Urinary bladder (tissue), 4 donors: ENCODE measurements around the gene TRIM73. TPM values are rescaled to one million over a fixed set of nuclear protein-coding genes. Genes with fewer than 3 reads are reported as not detected.
"Not testable (repeated sequence)": the region's sequence is repeated elsewhere in the genome, so short reads cannot be mapped to it uniquely, and the experiment has no call there.

Experiments
- DNase-seq: peaks from one replicate; pipeline ENCODE4 v3.0.0-alpha.2; 2015; ENCODE audit errors: extremely low spot score
- H3K27ac ChIP-seq: one replicate; pipeline ENCODE4 v1.5.1; 2013; ENCODE audit warnings: low read depth, mild to moderate bottlenecking, moderate library complexity
- H3K36me3 ChIP-seq: one replicate; pipeline ENCODE4 v1.6.1; 2013; ENCODE audit warnings: mild to moderate bottlenecking, moderate library complexity; ENCODE audit not compliant: insufficient read depth
- H3K4me1 ChIP-seq: one replicate; pipeline ENCODE4 v1.6.1; 2013; ENCODE audit warnings: mild to moderate bottlenecking, moderate library complexity; ENCODE audit not compliant: insufficient read depth
- H3K4me3 ChIP-seq: one replicate; pipeline ENCODE4 v1.5.1; 2013; ENCODE audit warnings: low read depth, low read length
- WGBS: extraction: QIAGEN DNeasy Blood & Tissue Kit; methylation state at CpG from one replicate; pipeline ENCODE4 v1.1.7; 2013; 5-methylcytosine and 5-hydroxymethylcytosine counted together
- polyA plus RNA-seq: library from polyadenylated mRNA; stranded (reverse); fragments of 200-250 nt; gene quantifications from one replicate; pipeline ENCODE4 v1.2.3, GENCODE V29; 2013
- total RNA-seq: library from RNA; depleted of rRNA; stranded (reverse); fragments of >200 nt; gene quantifications from one replicate; pipeline ENCODE4 v1.2.3, GENCODE V29; 2014
- donor health status: healthy with polysubstance abuse.
- donor health status: healthy.

Gene TRIM73
- total and polyA plus RNA-seq, 2 donors: 3.1 to 3.8 TPM

DNA sequence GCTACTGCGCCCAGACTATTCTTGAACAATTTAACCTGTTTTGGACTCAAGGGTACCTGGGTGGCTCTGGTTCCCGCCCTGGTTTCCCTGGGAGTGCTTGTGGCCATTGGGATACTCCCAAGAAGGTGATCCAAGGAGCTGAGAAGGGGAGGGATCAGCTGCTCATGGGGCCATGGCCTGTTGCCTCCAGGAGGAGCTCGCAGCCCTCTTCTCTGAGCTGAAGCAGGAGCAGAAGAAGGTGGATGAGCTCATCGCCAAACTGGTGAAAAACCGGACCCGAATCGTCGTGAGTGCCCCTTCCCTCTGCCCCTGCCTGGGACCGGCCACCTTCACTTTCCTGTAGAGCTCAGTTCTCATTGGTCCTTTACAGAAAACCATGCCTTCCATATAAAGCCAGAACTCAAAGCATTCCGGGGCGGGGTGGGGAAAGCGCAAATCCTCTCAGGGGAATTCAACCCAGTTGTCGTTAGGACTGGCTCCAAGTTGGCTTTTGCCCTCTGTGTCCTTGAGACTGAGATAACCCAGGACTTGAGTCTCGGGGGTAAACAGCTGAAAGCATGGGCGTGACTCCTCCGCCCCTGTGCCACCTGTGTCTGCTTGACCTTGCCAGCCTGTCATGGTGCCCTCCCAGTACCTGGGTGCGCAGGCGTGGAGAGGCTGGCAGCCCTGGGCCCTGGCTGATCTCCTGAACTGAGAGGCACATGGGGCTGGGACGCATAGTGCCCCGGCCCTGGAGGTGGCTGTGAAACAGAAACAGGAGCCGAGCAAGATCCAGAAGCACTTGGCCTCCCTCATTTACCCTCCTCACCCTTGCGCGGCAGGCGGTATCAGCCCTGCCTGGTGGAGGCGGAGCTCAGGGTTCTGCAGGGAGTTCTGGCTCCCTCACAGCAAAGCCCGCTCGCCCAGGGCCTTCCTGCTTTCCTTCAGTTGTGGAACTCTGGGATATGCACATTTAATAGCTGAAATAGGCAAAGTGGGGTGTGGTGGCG is 8.3 kb downstream of the TRIM73 start:
- WGBS: no CpG with 5 or more reads among the region's 28 CpGs
- not testable (repeated sequence) for H3K27ac ChIP-seq, H3K36me3 ChIP-seq, DNase-seq, H3K4me1 ChIP-seq, H3K4me3 ChIP-seq

DNA sequence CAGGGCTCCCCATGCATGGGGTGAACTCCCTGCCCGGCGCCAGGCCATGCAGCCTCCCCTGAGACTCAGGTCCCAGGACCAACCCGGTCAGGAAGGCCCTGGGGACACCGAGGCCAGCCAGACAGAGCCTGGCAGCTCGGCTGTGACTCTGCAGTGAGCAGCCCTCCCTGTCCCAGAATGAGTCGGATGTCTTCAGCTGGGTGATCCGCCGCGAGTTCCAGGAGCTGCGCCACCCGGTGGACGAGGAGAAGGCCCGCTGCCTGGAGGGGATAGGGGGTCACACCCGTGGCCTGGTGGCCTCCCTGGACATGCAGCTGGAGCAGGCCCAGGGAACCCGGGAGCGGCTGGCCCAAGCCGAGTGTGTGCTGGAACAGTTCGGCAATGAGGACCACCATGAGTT is 9.2 kb downstream of the TRIM73 start:
- 65% methylated on average over 4 of the region's 18 CpGs for WGBS
- H3K27ac ChIP-seq, H3K36me3 ChIP-seq, H3K4me3 ChIP-seq, H3K4me1 ChIP-seq, DNase-seq: not testable (repeated sequence)

DNA sequence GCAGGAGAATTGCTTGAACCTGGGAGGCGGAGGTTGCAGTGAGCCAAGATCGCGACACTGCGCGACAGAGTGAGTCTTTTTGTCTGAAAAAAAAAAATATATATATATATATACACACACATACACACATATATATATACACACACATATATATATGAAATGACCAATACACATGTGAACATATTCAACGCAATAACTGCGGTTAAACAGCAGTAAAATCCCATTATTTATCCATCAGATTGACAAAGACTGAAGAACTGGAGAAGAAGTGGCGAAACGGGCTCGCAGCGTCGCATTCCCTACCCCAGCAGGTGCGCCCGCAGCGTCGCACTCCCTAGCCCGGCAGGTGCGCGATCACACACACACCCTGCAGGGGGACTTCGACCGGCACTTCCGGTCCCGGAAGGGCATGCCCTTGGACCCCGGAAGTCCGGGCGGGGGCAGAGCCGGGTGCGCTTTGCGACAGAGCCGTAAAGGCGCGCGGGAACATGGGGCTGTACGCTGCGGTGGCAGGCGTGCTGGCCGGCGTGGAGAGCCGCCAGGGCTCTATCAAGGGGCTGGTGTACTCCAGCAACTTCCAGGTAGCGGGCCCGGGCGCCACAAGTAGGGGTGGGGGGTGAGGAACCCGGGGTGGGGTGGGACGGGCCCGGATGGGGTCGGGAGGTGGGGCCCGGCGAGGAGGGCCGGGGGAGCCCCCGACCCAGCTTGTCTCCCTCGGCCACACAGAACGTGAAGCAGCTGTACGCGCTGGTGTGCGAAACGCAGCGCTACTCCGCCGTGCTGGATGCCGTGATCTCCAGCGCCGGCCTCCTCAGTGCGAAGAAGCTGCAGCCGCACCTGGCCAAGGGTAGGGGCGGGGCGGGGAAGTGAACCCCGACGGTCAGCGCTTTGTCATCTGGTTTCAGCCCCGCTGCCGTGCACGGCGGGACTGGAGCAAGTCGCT is 14.7 kb downstream of the TRIM73 start:
- H3K4me3 ChIP-seq: peak overlapping the region; percentile 33
- WGBS: 25% methylated on average over 10 of the region's 74 CpGs
- H3K4me1 ChIP-seq, DNase-seq, H3K27ac ChIP-seq, H3K36me3 ChIP-seq: not testable (repeated sequence)

DNA sequence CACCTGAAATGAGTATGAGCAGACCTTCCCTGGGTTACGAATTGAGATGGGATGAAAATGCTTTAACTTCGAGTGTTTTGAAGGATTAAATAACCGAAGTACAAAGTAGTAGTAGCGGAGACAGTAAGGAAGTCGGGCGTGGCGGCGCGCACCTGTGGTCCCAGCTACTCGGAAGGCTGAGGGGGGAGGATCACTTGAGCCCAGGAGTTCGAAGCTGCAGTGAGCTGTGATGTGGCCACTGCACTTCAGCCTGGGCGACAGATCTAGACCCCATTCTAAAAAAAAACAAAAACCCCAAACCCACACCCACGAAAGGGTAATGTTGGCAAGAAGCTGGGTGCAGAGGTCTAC is 15.4 kb downstream of the TRIM73 start:
- not testable (repeated sequence) for H3K4me3 ChIP-seq, H3K36me3 ChIP-seq, DNase-seq, H3K27ac ChIP-seq, H3K4me1 ChIP-seq
- no CpG with 5 or more reads among the region's 13 CpGs for WGBS

DNA sequence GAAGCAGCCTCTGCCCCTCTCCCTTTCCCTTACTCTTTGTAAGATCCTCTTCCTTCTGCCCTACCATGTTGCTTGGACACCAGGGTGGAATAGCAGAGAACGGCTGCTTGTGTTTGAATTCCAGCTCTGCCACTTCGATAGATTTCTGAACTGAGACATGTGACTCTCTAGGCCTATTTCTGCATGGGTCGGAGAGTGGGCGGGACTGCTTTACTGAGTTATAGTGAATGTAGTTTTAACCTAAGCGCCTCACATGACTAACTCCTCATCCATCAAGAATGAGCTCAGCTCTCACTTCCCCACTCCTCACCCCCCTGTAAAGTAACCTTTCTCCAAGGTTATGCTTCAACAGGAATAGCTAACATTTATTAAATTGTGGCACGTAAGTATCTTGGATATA is 18.8 kb downstream of the TRIM73 start:
- not testable (repeated sequence) for DNase-seq, H3K4me1 ChIP-seq, H3K36me3 ChIP-seq, H3K4me3 ChIP-seq, H3K27ac ChIP-seq
- WGBS: 80% methylated on average over 5 of the region's 6 CpGs

DNA sequence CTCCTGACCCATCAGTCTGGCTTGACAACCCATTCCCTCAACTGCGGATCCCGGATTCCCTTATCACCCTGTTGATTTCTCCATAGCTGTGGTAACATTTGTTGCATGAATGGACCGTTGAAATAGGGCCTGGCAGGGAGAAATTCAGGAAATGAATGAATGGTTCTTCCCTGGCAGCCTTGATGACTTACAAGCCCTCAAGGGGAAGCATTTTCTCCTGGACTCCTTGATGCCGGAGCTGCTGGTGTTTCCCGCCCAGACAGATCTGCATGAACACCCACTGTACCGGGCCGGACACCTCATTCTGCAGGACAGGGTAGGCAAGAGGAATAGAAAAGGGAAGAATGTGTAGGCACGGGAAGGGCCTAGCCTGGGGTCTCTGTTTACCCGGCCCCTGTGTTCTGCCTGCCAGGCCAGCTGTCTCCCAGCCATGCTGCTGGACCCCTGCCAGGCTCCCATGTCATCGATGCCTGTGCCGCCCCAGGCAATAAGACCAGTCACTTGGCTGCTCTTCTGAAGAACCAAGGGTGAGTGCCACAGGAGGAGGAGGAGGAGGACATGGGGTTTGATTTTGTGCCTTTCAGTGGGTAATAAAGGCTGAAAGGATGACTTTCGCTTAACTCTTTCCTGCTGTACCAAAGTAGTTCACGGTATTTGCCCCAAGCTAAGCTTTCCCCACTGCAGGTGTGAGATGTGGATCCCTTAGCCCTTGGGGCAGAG is 19.4 kb downstream of the TRIM73 start:
- not testable (repeated sequence) for H3K4me3 ChIP-seq, DNase-seq, H3K36me3 ChIP-seq, H3K4me1 ChIP-seq, H3K27ac ChIP-seq
- WGBS: 66% methylated on average over 12 of the region's 13 CpGs

DNA sequence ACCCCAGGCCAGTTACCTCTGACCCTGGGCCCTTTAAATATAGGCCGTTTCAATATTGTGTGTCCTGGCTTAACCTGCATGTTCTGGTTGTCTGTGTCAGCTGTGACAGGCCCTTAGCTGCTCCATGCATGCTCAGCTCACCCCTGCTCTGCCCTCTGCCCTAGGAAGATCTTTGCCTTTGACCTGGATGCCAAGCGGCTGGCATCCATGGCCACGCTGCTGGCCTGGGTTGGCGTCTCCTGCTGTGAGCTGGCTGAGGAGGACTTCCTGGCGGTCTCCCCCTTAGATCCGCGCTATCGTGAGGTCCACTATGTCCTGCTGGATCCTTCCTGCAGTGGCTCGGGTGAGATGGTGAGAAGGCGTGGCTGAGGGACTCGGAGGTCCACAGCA is 20.0 kb downstream of the TRIM73 start:
- not testable (repeated sequence) for DNase-seq, H3K27ac ChIP-seq, H3K4me1 ChIP-seq, H3K36me3 ChIP-seq, H3K4me3 ChIP-seq
- WGBS: 79% methylated on average over 11 of the region's 11 CpGs

DNA sequence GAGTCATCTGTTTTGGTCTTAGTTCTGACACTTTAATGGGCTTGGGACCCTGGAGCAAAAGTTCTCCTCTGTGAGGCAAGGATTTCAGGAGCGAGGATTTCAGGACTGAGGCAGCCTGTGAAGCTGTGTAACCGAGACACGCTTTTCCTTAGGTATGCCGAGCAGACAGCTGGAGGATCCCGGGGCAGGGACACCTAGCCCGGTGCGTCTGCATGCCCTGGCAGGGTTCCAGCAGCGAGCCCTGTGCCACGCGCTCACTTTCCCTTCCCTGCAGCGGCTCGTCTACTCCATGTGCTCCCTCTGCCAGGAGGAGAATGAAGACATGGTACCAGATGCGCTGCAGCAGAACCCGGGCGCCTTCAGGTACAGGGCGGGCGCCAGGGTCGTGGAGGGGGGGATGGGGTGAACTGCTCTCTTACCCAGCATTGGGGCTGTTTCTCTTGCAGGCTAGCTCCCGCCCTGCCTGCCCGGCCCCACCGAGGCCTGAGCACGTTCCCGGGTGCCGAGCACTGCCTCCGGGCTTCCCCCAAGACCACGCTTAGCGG is 20.5 kb downstream of the TRIM73 start:
- not testable (repeated sequence) for H3K27ac ChIP-seq, H3K4me3 ChIP-seq, H3K36me3 ChIP-seq, DNase-seq, H3K4me1 ChIP-seq
- WGBS: 84% methylated on average over 18 of the region's 27 CpGs

DNA sequence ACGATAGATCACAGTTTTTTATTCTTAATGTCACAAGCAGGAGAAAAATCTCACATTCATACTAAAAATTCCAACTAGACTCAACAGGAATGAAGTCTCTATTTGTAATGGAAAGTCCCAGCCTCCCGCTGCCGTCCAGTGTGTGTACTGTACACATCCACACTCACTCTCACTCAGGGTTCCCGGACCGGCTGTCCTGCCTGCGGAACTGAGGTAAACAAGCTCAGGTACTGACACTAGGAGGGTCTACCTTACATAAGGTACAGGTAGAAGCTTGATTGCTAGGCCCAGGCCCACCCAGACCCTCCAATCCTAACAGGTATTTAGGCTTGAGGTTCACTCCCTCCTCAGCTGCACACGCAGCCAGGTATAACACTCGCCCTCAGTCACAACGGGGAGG is 21.4 kb downstream of the TRIM73 start:
- not testable (repeated sequence) for H3K36me3 ChIP-seq, DNase-seq, H3K4me1 ChIP-seq, H3K27ac ChIP-seq, H3K4me3 ChIP-seq
- WGBS: 88% methylated on average over 8 of the region's 9 CpGs

DNA sequence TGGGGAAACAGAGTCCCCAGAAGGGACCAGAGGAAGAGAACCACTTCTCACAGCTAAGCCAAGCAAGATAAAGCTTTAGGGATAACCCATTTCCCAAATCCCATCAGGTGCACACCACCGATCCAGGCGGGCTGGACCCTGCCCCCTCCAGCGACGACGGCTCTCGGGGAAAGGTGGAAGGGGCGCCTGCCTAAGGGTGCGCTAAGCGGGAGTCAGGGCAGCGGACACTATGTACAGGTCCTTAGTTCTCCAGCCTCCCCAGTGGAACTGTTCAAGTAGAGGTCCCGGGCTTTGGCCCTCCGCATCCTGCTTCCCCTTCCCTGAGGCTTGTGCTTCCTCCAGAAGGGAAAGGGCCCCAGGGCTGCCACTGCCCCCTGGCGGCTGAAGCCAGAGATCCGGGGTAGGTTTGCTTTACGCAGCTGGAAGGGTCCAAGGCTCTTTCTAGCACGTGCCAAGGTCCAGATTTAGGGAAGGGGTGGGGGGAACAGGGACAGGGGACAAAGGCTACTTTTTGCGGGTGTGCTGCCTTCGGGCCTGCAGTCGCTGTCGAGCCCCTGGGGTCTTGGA is 22.9 kb downstream of the TRIM73 start:
- not testable (repeated sequence) for H3K27ac ChIP-seq, DNase-seq, H3K4me1 ChIP-seq, H3K36me3 ChIP-seq, H3K4me3 ChIP-seq
- WGBS: 89% methylated on average over 13 of the region's 20 CpGs

DNA sequence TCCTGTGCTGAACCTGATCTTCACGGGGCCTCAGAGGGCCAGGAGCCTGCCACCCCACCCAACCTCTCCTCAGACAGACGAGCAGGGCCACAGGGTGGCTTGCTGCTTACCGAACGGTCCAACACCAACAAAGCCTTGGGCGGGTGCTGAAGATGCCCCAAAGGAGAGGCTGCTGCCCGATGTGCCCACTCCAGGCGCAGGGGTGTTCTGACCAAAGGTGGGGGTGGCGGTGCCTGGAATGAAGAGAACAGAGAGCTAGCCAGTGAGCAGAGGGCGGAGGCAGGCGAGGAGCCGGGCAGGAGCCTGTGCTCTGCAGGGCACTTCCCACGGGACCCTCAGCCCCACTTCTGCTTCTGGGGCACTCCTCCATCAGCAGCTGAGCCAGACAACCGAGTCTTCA is 23.8 kb downstream of the TRIM73 start:
- H3K27ac ChIP-seq, H3K36me3 ChIP-seq, DNase-seq, H3K4me3 ChIP-seq, H3K4me1 ChIP-seq: not testable (repeated sequence)
- 86% methylated on average over 13 of the region's 13 CpGs for WGBS

DNA sequence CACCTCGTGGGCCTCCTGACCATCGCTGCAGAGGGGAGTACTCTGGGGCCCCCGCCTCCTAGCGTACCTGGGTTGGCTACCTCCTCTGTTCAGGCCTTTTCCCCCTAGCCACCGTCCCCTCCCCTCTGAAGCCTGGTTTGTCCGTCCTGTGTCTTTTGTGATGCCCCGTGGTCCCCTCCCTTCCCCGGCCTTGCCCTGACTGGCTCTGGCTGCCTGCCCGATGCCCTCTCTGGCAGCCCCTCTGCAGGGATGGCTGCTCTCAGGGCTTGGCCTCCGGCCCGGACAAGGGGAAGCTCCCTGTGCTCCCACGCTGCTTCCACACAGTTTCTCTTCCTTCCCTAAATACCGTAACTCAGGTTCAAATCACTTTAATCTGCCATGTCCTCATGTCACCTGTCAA is 24.3 kb downstream of the TRIM73 start:
- H3K4me1 ChIP-seq, DNase-seq, H3K27ac ChIP-seq, H3K4me3 ChIP-seq, H3K36me3 ChIP-seq: not testable (repeated sequence)
- WGBS: 79% methylated on average over 11 of the region's 13 CpGs

DNA sequence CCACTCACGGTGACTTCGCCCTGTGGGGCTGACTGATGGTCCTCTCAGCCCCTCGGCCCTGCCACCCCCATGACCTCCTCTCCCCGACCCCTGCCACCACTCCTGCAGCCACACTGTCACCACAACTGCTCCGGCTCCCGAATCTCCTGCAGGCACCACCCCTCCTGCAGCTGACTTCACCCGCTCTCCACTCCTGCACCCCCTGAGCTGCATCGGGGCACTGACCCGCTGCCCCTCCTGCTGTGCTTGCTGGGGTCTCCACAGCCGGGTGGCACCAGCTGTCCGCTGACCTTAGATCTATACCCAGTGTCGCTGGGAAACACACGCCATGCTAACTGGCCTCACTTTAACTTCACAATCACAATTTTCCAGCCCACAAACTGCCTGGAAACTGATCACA is 24.7 kb downstream of the TRIM73 start:
- DNase-seq, H3K4me1 ChIP-seq, H3K27ac ChIP-seq, H3K36me3 ChIP-seq, H3K4me3 ChIP-seq: not testable (repeated sequence)
- 83% methylated on average over 12 of the region's 13 CpGs for WGBS
